Fibroblast of lung (primary cell): ENCODE data around the gene INTS11. TPM values are rescaled to one million over a fixed set of nuclear protein-coding genes. Genes with fewer than 3 reads are reported as not detected.

ENCODE experiments used
- DNase-seq, 2 donors: peaks; one replicate each; pipeline versions ENCODE4 v3.0.0 to v3.0.0-alpha.2; 2010; ENCODE audit warnings: low read depth in 2 of 2
- H2AFZ ChIP-seq: 2 replicates; pipeline ENCODE4 v1.5.1; 2012; ENCODE audit warnings: low read length, control low read depth, inconsistent platforms
- H3K27ac ChIP-seq: 2 replicates; pipeline ENCODE4 v1.5.1; 2011; ENCODE audit warnings: low read length, control low read depth; ENCODE audit not compliant: insufficient read depth
- H3K27me3 ChIP-seq: 2 replicates; pipeline ENCODE4 v1.5.1; 2011; ENCODE audit warnings: mild to moderate bottlenecking, low read length; ENCODE audit not compliant: control insufficient read depth, insufficient read depth
- H3K36me3 ChIP-seq: 2 replicates; pipeline ENCODE4 v1.5.1; 2011; ENCODE audit warnings: low read length; ENCODE audit not compliant: control insufficient read depth, insufficient read depth
- H3K4me1 ChIP-seq: 2 replicates; pipeline ENCODE4 v1.5.1; 2011; ENCODE audit warnings: low read length; ENCODE audit not compliant: control insufficient read depth, insufficient read depth; ENCODE audit errors: extremely low read depth
- H3K4me2 ChIP-seq: 2 replicates; pipeline ENCODE4 v1.5.1; 2011; ENCODE audit warnings: low read length, control low read depth; ENCODE audit not compliant: insufficient read depth; ENCODE audit errors: extremely low read depth
- H3K4me3 ChIP-seq, 4 experiments: fragments of 200-600 bp in 1 of 4; sonication (generic) in 1 of 4; replicated peaks in 1 of 4; 2 replicates each; pipeline ENCODE4 v1.5.1; 2011 to 2016; ENCODE audit warnings: low read length in 4 of 4, low read depth in 3 of 4, mild to moderate bottlenecking in 3 of 4, control low read depth in 2 of 4, inconsistent platforms in 1 of 4, mixed read lengths in 1 of 4; ENCODE audit not compliant: insufficient read depth in 1 of 4; ENCODE audit errors: control extremely low read depth in 1 of 4
- H3K79me2 ChIP-seq: 2 replicates; pipeline ENCODE4 v1.5.1; 2012; ENCODE audit warnings: mild to moderate bottlenecking, low read length, inconsistent platforms; ENCODE audit not compliant: control insufficient read depth, insufficient read depth
- H3K9ac ChIP-seq: 2 replicates; pipeline ENCODE4 v1.5.1; 2011; ENCODE audit warnings: mild to moderate bottlenecking, low read length, control low read depth; ENCODE audit not compliant: insufficient read depth
- H3K9me3 ChIP-seq: 2 replicates; pipeline ENCODE4 v1.5.1; 2012; ENCODE audit warnings: low read depth, low read length; ENCODE audit not compliant: control insufficient read depth, insufficient read depth
- H4K20me1 ChIP-seq: 2 replicates; pipeline ENCODE4 v1.5.1; 2011; ENCODE audit warnings: low read length; ENCODE audit not compliant: control insufficient read depth, insufficient read depth; ENCODE audit errors: extremely low read depth
- CTCF ChIP-seq, 2 donors: IDR thresholded peaks in 1 of 2; conservative IDR thresholded peaks in 1 of 2; 1 replicate in 1 of 2; 2 replicates in 1 of 2; pipeline ENCODE4 v1.5.1; 2011 to 2012; ENCODE audit warnings: low read length in 2 of 2, control low read depth in 1 of 2, inconsistent platforms in 1 of 2, low read depth in 1 of 2, mild to moderate bottlenecking in 1 of 2
- EZH2 ChIP-seq: IDR thresholded peaks from 2 replicates; pipeline ENCODE4 v1.5.1; 2012; ENCODE audit warnings: low read length, control low read depth, mild to moderate bottlenecking; ENCODE audit errors: missing control alignments
- polyA plus RNA-seq, 2 donors: library from polyadenylated mRNA; depleted of rRNA in 1 of 2; stranded (reverse) in 1 of 2; unstranded in 1 of 2; fragments of >200 nt; gene quantifications; 2 replicates each; pipeline ENCODE4 v1.2.1, GENCODE V29; 2011 to 2012; ENCODE audit warnings: missing spikeins in 1 of 2
- total RNA-seq: library from RNA; depleted of rRNA; stranded (reverse); fragments of >200 nt; gene quantifications from 2 replicates; pipeline ENCODE4 v1.2.1, GENCODE V29; 2014

Gene INTS11
- total and polyA plus RNA-seq, 2 donors (not counting 1 experiment from before 2014, with no cell fraction given), result 44.1 to 69.2 TPM

DNA sequence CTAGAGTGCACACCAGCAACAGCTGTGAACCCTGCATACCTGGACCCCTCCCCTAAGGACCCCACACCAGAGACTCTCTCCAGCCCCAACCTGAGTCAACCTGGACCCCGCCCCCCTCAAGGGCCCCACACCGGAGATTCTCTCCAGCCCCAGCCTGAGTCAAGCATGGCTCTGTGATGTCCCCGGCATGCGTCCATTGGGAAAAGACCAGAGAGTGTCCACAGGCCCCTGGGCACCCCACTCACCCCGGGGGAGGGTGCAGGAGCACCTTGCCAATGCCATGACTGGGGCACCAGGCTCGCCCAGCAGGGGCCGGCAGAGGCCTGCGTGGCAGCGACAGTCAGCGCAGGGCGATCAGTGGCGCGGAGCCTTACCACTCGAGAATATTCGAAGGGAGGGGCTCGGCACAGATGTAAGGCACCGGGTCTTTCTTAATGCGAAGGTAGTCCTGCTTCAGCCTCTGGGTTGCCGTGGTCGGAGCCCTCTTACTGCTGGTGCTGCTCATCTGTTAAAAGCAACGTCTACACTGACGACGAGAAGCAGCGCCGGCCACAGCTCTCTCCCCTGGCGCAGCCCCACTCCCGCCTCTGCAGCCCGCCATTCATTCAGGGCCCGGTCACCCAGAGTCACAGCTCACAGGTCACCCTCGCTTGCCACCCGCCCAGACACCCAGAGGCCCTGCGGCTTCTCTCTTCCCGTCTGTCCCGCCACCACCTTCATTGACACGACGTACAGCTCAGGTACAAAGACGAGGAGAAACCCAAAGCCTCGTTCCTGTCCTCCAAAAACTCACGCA, 56.8 kb downstream of the INTS11 start:
- Histone ChIP-seq H2AFZ (no peak overlapping the region), H3K27ac (peak overlapping the region; percentile 63), H3K36me3 (peaks cover 23% of the 10 kb centered on the region), H3K9ac (no peak overlapping the region), H3K27me3 (no peaks in the 10 kb centered on the region), H4K20me1 (no peaks in the 10 kb centered on the region), H3K4me1 (peaks cover 32% of the 10 kb centered on the region), H3K79me2 (peaks cover 75% of the 10 kb centered on the region), H3K9me3 (no peaks in the 10 kb centered on the region), H3K4me2 (no peak overlapping the region), H3K4me3 (no peak overlapping the region)
- TF ChIP-seq CTCF (conservative IDR thresholded peaks at IDR 0.05 in 1 of 2, IDR thresholded peaks at IDR 0.05 in 1 of 2; ENCODE audit: low read depth in 1 of 2, low read length in 2 of 2), result no peak
- no peak for TF ChIP-seq EZH2
- no peak for DNase-seq

DNA sequence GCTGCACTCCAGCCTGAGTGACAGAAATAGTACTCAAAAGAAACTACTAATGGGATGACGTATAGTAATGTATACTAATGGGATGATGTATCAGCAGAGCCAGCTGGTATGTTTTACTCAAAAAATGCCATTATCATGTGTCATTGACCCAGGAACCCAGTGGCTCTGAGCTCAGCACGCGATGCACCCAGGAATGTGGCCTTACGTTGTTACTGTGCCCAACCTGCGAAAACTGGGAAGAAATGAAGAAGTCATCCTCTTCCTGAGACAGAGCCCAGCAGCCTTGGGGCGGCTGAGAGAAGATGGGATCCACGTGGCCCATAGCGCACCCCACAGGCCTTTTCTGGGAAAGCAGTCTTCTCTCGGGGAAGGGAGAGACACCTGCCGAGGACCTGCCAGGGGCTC, 59.6 kb downstream of the INTS11 start:
- Histone ChIP-seq H3K4me1 (peaks cover 17% of the 10 kb centered on the region), H2AFZ (no peak overlapping the region), H3K9me3 (no peaks in the 10 kb centered on the region), H3K79me2 (peaks cover 63% of the 10 kb centered on the region), H3K27ac (peak overlapping the region; percentile 94), H3K27me3 (no peaks in the 10 kb centered on the region), H3K9ac (no peak overlapping the region), H3K4me3 (no peak overlapping the region), H3K36me3 (peaks cover 33% of the 10 kb centered on the region), H3K4me2 (peak overlapping the region; percentile 30), H4K20me1 (no peaks in the 10 kb centered on the region)
- peak; percentile 97 to 98 for DNase-seq
- TF ChIP-seq EZH2 (no peak), CTCF (conservative IDR thresholded peaks at IDR 0.05 in 1 of 2, IDR thresholded peaks at IDR 0.05 in 1 of 2; ENCODE audit: low read depth in 1 of 2, low read length in 2 of 2) (peak; percentile 34 to 60)

GRCh38 chr1:1264026-1264425, 60.4 kb downstream of the INTS11 start:
- DNase-seq, result no peak

More at GRCh38 chr1:1264026-1264425, 60.4 kb downstream of the INTS11 start:
- H3K27ac ChIP-seq, result peak overlapping the region; percentile 94
- peaks cover 17% of the 10 kb centered on the region for H3K4me1 ChIP-seq
- H3K27me3 ChIP-seq, result no peaks in the 10 kb centered on the region
- no peak overlapping the region for H3K9ac ChIP-seq
- H3K79me2 ChIP-seq, result peaks cover 59% of the 10 kb centered on the region
- no peak overlapping the region for H2AFZ ChIP-seq
- no peak overlapping the region for H3K4me2 ChIP-seq
- no peaks in the 10 kb centered on the region for H3K9me3 ChIP-seq
- TF ChIP-seq CTCF (conservative IDR thresholded peaks at IDR 0.05 in 1 of 2, IDR thresholded peaks at IDR 0.05 in 1 of 2; ENCODE audit: low read depth in 1 of 2, low read length in 2 of 2) (no peak), EZH2 (no peak)
- H4K20me1 ChIP-seq, result no peaks in the 10 kb centered on the region
- H3K4me3 ChIP-seq, result no peak overlapping the region
- H3K36me3 ChIP-seq, result peaks cover 35% of the 10 kb centered on the region
